ENCODE data around the gene ACOT6. TPM values are rescaled to one million over a fixed set of nuclear protein-coding genes. Genes with fewer than 3 reads are reported as not detected.

The ACOT6 gene
- total and polyA plus RNA-seq, 2 of the 4 experiments (the other 2 are of a cell fraction) = not detected

DNA sequence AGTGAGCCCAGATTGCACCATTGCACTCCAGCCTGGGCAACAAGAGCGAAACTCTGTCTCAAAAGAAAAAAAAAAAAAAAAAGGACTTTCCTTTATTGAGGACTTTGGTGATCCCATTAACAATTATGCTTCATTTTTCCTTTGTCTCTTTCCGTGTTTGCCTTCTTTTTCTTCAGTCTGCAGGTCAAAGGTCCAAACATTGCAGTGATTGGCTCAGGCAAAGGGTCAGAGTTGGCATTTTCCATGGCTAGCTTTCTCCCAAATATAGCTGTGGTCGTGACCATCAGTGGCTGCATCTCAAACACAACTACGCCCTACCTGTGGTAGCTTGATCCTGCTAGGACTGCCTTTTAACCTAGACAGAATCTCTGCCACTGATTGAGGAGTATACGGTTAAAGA is 25.5 kb downstream of the ACOT6 start:
- Histone ChIP-seq H4K20me1 (ENCODE audit: insufficient read depth, low read length) (no peaks in the 10 kb centered on the region), H3K27me3 (ENCODE audit: control insufficient read depth, insufficient read depth, low read length) (no peaks in the 10 kb centered on the region), H3K4me2 (ENCODE audit: low read depth, low read length) (no peak overlapping the region), H4K8ac (ENCODE audit: low read depth in 2 of 2, low read length in 2 of 2) (no peak overlapping the region), H3K4ac (ENCODE audit: low read depth, low read length) (no peak overlapping the region), H2BK15ac (ENCODE audit: low read depth, low read length) (no peak overlapping the region), H2BK20ac (ENCODE audit: low read depth, low read length) (no peak overlapping the region), H3K79me1 (ENCODE audit: low read depth in 1 of 2, low read length in 2 of 2) (no peaks in the 10 kb centered on the region), H3K9me1 (ENCODE audit: insufficient read depth, low read length) (peaks cover 6% of the 10 kb centered on the region; the same call in 1 of the 2 replicates), H3K4me3 (ENCODE audit: insufficient read depth, low read depth, low read length) (no peak overlapping the region), H4K91ac (ENCODE audit: insufficient read depth, low read depth, low read length) (no peak overlapping the region), H2BK5ac (ENCODE audit: low read depth, low read length, poor library complexity, severe bottlenecking) (no peak overlapping the region), H2AK9ac (replicated peaks; ENCODE audit: low read depth, low read length, poor library complexity) (no peak overlapping the region), H3K18ac (ENCODE audit: low read depth, low read length) (no peak overlapping the region), H3K9ac (ENCODE audit: low read depth, low read length) (no peak overlapping the region; the same call in 1 of the 2 replicates), H3K36me3 (ENCODE audit: control insufficient read depth, insufficient read depth, low read length) (no peaks in the 10 kb centered on the region), H3K14ac (replicated peaks; ENCODE audit: low read depth, low read length) (no peak overlapping the region), H2AFZ (replicated peaks; ENCODE audit: low read length, poor library complexity) (no peak overlapping the region), H2BK120ac (ENCODE audit: low read depth, low read length) (no peak overlapping the region), H3K4me1 (ENCODE audit: control insufficient read depth, insufficient read depth, low read length) (no peaks in the 10 kb centered on the region), H4K5ac (ENCODE audit: low read depth, low read length) (no peak overlapping the region), H3K23ac (ENCODE audit: low read depth, low read length) (no peak overlapping the region), H3K9me3 (ENCODE audit: control insufficient read depth, insufficient read depth, low read length) (no peaks in the 10 kb centered on the region), H3K27ac (ENCODE audit: insufficient read depth, low read length) (no peak overlapping the region), H3K56ac (ENCODE audit: extremely low read depth, insufficient read depth, low read length) (no peak overlapping the region), H2AK5ac (ENCODE audit: low read depth, low read length) (no peak overlapping the region; the same call in 1 of the 2 replicates)
- DNase-seq = no peak
- in situ Hi-C loops (cut with MboI; ENCODE audit: low sequenced_read_pairs) (loop anchor here (5.0 kb wide), 1 partner anchor 131 kb away; no protein-coding TSS in a partner anchor), dilution Hi-C loops (cut with HindIII; ENCODE audit: low sequenced_read_pairs, unreplicated experiment) (no loop called here), intact Hi-C loops (cut with micrococcal nuclease) (loop anchor here (5.0 to 10.0 kb wide), 3 partner anchors 146 to 463 kb away; partner anchors contain the start of gene RIOX1)
- no peak for ATAC-seq (ENCODE audit: low read depth)
- no TSS peak for BruUV-seq (replicated peaks)
- TF ChIP-seq MAZ (IDR thresholded peaks at IDR 0.05; ENCODE audit: borderline replicate concordance, low read depth, low read length) (no peak), POLR2A (IDR thresholded peaks at IDR 0.05; ENCODE audit: low read depth, low read length) (no peak), MXI1 (IDR thresholded peaks at IDR 0.05; ENCODE audit: borderline replicate concordance, low read depth, low read length) (no peak), NFE2L2 (IDR thresholded peaks at IDR 0.05; ENCODE audit: low read depth, low read length) (no peak), SMC3 (IDR thresholded peaks at IDR 0.05; ENCODE audit: low read depth, low read length) (no peak), RFX5 (IDR thresholded peaks at IDR 0.05; ENCODE audit: low read depth, low read length) (no peak), CHD1 (IDR thresholded peaks at IDR 0.05; ENCODE audit: low read depth, low read length) (no peak), MAFK (IDR thresholded peaks at IDR 0.05; ENCODE audit: low read depth, low read length) (no peak)
- ChIA-PET CTCF (no interaction called here), POLR2A (ENCODE audit: unreplicated experiment) (no interaction called here)
- whole genome bisulfite sequencing, 2 experiments (ENCODE audit: extremely low coverage in 2 of 2, insufficient read length in 1 of 2) = 100% methylated on average over 2 of the region's 5 CpGs; no CpG with 5 or more reads in 1 of the 2 experiments

All from IMR-90 (cell line).